Mesenchymal stem cell (in vitro differentiated cells and primary cell): Measurements from ENCODE around the gene LGR6.
"Not testable (repeated sequence)": the region's sequence is repeated elsewhere in the genome, so short reads cannot be mapped to it uniquely, and the experiment has no call there.

Experiments
- DNase-seq: peaks from one replicate; pipeline ENCODE4 v3.0.0-alpha.2; 2013
- H2AFZ ChIP-seq: one replicate; pipeline ENCODE4 v1.6.1; 2013; ENCODE audit warnings: low read depth, mild to moderate bottlenecking, control low read depth, inconsistent platforms, low read length, moderate library complexity
- H2AK5ac ChIP-seq: 2 replicates; pipeline ENCODE4 v1.6.1; 2013; ENCODE audit warnings: low read length, moderate library complexity, mild to moderate bottlenecking, inconsistent platforms; ENCODE audit not compliant: severe bottlenecking
- H2BK120ac ChIP-seq: one replicate; pipeline ENCODE4 v1.6.1; 2013; ENCODE audit warnings: low read depth, mild to moderate bottlenecking, inconsistent platforms, low read length, moderate library complexity
- H2BK12ac ChIP-seq, 2 experiments: one replicate each; pipeline ENCODE4 v1.6.1; 2013; ENCODE audit warnings: inconsistent platforms in 2 of 2, low read length in 2 of 2, mild to moderate bottlenecking in 2 of 2, moderate library complexity in 2 of 2, control low read depth in 1 of 2
- H2BK15ac ChIP-seq: one replicate; pipeline ENCODE4 v1.6.1; 2013; ENCODE audit warnings: mild to moderate bottlenecking, low read depth, inconsistent platforms; ENCODE audit not compliant: poor library complexity, severe bottlenecking
- H2BK5ac ChIP-seq: 2 replicates; pipeline ENCODE4 v1.6.1; 2013; ENCODE audit warnings: low read depth, mild to moderate bottlenecking, low read length, control low read depth, inconsistent platforms; ENCODE audit not compliant: poor library complexity, severe bottlenecking
- H3K14ac ChIP-seq, 2 experiments: one replicate each; pipeline ENCODE4 v1.6.1; 2013; ENCODE audit warnings: inconsistent platforms in 2 of 2, low read length in 2 of 2, control low read depth in 1 of 2, mild to moderate bottlenecking in 1 of 2, moderate library complexity in 1 of 2
- H3K18ac ChIP-seq, 2 experiments: one replicate each; pipeline ENCODE4 v1.6.1; 2013; ENCODE audit warnings: inconsistent platforms in 2 of 2, low read length in 2 of 2, control low read depth in 1 of 2, low read depth in 1 of 2, mild to moderate bottlenecking in 1 of 2
- H3K23ac ChIP-seq, 2 experiments: one replicate each; pipeline ENCODE4 v1.6.1; 2013; ENCODE audit warnings: inconsistent platforms in 2 of 2, low read length in 2 of 2, mild to moderate bottlenecking in 2 of 2, moderate library complexity in 2 of 2, control low read depth in 1 of 2
- H3K27ac ChIP-seq: 2 replicates; pipeline ENCODE4 v1.5.1; 2013; ENCODE audit warnings: mild to moderate bottlenecking, moderate library complexity, low read length, control low read depth, inconsistent platforms; ENCODE audit not compliant: poor library complexity, severe bottlenecking
- H3K27me3 ChIP-seq, 2 experiments: 2 replicates each; pipeline versions ENCODE4 v1.6.1 to v1.7.0; 2013; ENCODE audit warnings: low read length in 2 of 2, mild to moderate bottlenecking in 2 of 2, moderate library complexity in 2 of 2, control low read depth in 1 of 2, inconsistent platforms in 1 of 2; ENCODE audit not compliant: control insufficient read depth in 1 of 2, insufficient read depth in 1 of 2
- H3K36me3 ChIP-seq, 2 experiments: 2 replicates each; pipeline versions ENCODE4 v1.6.1 to v1.7.0; 2013; ENCODE audit warnings: low read length in 2 of 2, control low read depth in 1 of 2, inconsistent platforms in 1 of 2, low read depth in 1 of 2, mild to moderate bottlenecking in 1 of 2; ENCODE audit not compliant: insufficient read depth in 2 of 2, control insufficient read depth in 1 of 2
- H3K4ac ChIP-seq, 2 experiments: one replicate each; pipeline ENCODE4 v1.6.1; 2013; ENCODE audit warnings: inconsistent platforms in 2 of 2, low read length in 2 of 2, mild to moderate bottlenecking in 2 of 2, moderate library complexity in 2 of 2, control low read depth in 1 of 2, low read depth in 1 of 2
- H3K4me1 ChIP-seq: 2 replicates; pipeline ENCODE4 v1.6.1; 2013; ENCODE audit warnings: low read depth, low read length, control low read depth; ENCODE audit not compliant: control insufficient read depth, insufficient read depth
- H3K4me2 ChIP-seq: 2 replicates; pipeline ENCODE4 v1.6.1; 2013; ENCODE audit warnings: low read length, mild to moderate bottlenecking, inconsistent platforms; ENCODE audit not compliant: poor library complexity, severe bottlenecking
- H3K4me3 ChIP-seq, 2 experiments: 2 replicates each; pipeline versions ENCODE4 v1.5.1 to v1.7.0; 2013; ENCODE audit warnings: low read length in 2 of 2, mild to moderate bottlenecking in 2 of 2, control low read depth in 1 of 2, low read depth in 1 of 2; ENCODE audit not compliant: insufficient read depth in 1 of 2
- H3K79me1 ChIP-seq: replicated peaks from 2 replicates; pipeline ENCODE4 v1.6.1; 2013; ENCODE audit warnings: mild to moderate bottlenecking, control low read depth, low read length, inconsistent platforms; ENCODE audit not compliant: poor library complexity, severe bottlenecking
- H3K9ac ChIP-seq: 2 replicates; pipeline ENCODE4 v1.7.0; 2013; ENCODE audit warnings: mild to moderate bottlenecking, low read length, moderate library complexity
- H3K9me3 ChIP-seq: 2 replicates; pipeline ENCODE4 v1.7.0; 2013; ENCODE audit warnings: mild to moderate bottlenecking, low read length; ENCODE audit not compliant: control insufficient read depth
- H4K8ac ChIP-seq: one replicate; pipeline ENCODE4 v1.6.1; 2013; ENCODE audit warnings: inconsistent platforms, mild to moderate bottlenecking, low read length, moderate library complexity
- H4K91ac ChIP-seq: one replicate; pipeline ENCODE4 v1.6.1; 2013; ENCODE audit warnings: mild to moderate bottlenecking, low read length, inconsistent platforms
- WGBS: methylation state at CpG from one replicate; pipeline ENCODE4 v1.1.7; 2013; ENCODE audit warnings: mixed read lengths; 5-methylcytosine and 5-hydroxymethylcytosine counted together

Gene LGR6

DNA sequence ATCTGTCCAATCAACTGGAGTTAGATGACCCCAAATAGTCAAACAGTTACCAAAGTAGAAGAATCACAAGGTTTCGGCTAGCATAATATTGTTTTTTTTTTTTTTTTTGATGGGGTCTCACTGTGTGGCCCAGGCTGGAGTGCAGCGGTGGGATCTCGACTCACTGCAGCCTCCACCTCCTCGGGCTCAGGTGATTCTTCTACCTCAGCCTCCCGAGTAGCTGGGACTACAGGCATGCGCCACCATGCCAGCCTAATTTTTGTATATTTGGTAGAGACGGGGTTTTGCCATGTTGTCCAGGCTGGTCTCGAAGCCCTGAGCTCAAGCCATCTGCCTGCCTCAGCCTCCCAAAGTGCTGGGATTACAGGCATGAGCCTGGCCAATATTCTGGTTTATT is 47.9 kb upstream of the LGR6 start:
- not testable (repeated sequence) for H3K27me3 ChIP-seq, H4K91ac ChIP-seq, H3K36me3 ChIP-seq, H4K8ac ChIP-seq, H3K27ac ChIP-seq, H3K4ac ChIP-seq, H3K79me1 ChIP-seq, H2AFZ ChIP-seq, DNase-seq, H3K18ac ChIP-seq, H3K23ac ChIP-seq, H2BK5ac ChIP-seq, H2BK12ac ChIP-seq, H2AK5ac ChIP-seq, H2BK120ac ChIP-seq, H2BK15ac ChIP-seq, H3K9me3 ChIP-seq, H3K14ac ChIP-seq, H3K4me2 ChIP-seq
- 97% methylated on average over 8 of the region's 8 CpGs for WGBS
- peaks cover 14% of the 10 kb centered on the region for H3K4me1 ChIP-seq
- peak overlapping the region in 1 of 2 experiments; percentile 97 for H3K4me3 ChIP-seq
- H3K9ac ChIP-seq: peak overlapping the region; percentile 88

DNA sequence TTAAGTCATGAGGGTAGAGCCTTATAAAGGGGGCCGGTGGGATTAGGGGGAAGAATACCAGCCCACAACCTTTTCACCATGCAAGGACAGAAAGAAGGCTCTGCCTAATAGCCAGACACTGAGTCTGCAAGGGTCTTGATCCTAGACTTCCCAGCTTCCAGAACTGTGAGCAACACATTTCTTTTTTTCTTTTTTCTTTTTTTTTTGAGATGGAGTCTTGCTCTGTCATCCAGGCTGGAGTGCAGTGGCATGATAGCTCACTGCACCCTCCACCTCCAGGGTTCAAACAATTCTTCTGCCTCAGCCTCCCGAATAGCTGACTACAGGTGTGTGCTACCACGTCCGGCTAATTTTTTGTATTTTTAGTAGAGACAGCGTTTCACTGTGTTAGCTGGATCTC is 47.3 kb upstream of the LGR6 start:
- no peak overlapping the region for H2BK12ac ChIP-seq
- H3K27me3 ChIP-seq: no peaks in the 10 kb centered on the region
- no peak overlapping the region for H3K4ac ChIP-seq
- H2BK120ac ChIP-seq: no peak overlapping the region
- WGBS: 97% methylated on average over 5 of the region's 5 CpGs
- no peaks in the 10 kb centered on the region for H3K9me3 ChIP-seq
- no peak overlapping the region for H4K91ac ChIP-seq
- no peak overlapping the region for H3K4me2 ChIP-seq
- H3K4me1 ChIP-seq: peaks cover 13% of the 10 kb centered on the region
- H2AFZ ChIP-seq: no peak overlapping the region
- H3K18ac ChIP-seq: no peak overlapping the region
- H3K36me3 ChIP-seq: peaks cover 0 to 4% of the 10 kb centered on the region in 2 experiments
- no peak overlapping the region for H2AK5ac ChIP-seq
- H3K27ac ChIP-seq: no peak overlapping the region
- H3K79me1 ChIP-seq: peaks cover 6% of the 10 kb centered on the region
- no peak overlapping the region for H3K4me3 ChIP-seq
- no peak for DNase-seq
- no peak overlapping the region for H3K9ac ChIP-seq
- no peak overlapping the region for H2BK15ac ChIP-seq
- H3K14ac ChIP-seq: no peak overlapping the region
- H2BK5ac ChIP-seq: no peak overlapping the region
- no peak overlapping the region for H3K23ac ChIP-seq
- no peak overlapping the region for H4K8ac ChIP-seq

DNA sequence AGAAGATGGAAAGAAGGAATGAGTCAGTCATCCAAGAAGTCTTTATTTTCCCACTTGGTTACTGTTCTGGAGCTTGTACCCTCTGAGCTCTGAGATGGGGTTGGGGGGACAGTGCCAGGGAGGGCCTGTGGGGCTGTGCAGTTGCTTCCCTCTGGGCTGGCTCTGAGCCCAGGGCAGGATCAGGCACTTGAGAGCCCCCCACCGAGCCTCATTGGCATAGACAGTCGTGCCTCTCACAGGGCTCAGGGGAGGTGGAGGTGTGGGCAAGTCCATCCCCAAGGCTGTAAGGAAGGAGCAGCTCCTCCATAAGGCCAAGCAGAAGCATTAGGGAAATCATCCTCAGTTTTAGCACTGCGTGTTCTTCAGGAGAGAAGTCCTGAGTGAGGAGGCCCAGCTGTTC is 46.6 kb upstream of the LGR6 start:
- Histone ChIP-seq H3K27me3 (no peaks in the 10 kb centered on the region), H3K18ac (no peak overlapping the region), H3K9ac (no peak overlapping the region), H3K9me3 (no peaks in the 10 kb centered on the region), H3K4me3 (no peak overlapping the region), H4K91ac (no peak overlapping the region), H3K14ac (no peak overlapping the region), H2BK5ac (no peak overlapping the region), H4K8ac (no peak overlapping the region), H2AFZ (no peak overlapping the region), H3K36me3 (peaks cover 0 to 4% of the 10 kb centered on the region in 2 experiments), H3K79me1 (peaks cover 6% of the 10 kb centered on the region), H2BK15ac (no peak overlapping the region), H3K27ac (no peak overlapping the region), H2AK5ac (no peak overlapping the region), H3K4me1 (peaks cover 13% of the 10 kb centered on the region), H3K4ac (no peak overlapping the region), H2BK12ac (no peak overlapping the region), H2BK120ac (no peak overlapping the region), H3K23ac (peak overlapping the region in 1 of 2 experiments; percentile 20), H3K4me2 (no peak overlapping the region)
- WGBS: 78% methylated on average over 3 of the region's 3 CpGs
- DNase-seq: no peak

DNA sequence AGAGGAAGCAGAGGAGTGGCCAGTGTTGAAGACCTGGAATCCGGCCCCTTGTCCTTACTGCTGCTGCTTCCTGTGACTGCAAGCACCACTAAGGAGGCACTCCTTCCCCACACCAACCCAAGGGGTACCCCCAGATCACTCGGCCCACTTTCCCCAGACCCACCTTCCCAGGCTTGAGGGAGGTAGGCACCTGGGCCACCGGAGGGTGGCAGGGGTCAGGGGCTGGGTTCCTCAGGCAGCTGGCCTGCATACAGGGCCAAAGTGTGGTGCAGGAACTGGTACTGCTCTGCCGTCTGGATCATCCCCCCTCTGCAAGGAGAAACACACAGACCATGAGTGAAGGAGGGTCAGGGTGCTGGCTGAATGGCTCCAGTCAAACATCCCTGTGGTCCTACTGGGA is 45.2 kb upstream of the LGR6 start:
- Histone ChIP-seq H3K23ac (no peak overlapping the region), H3K4me2 (no peak overlapping the region), H3K4ac (no peak overlapping the region), H3K18ac (no peak overlapping the region), H3K9ac (no peak overlapping the region), H3K9me3 (no peaks in the 10 kb centered on the region), H2BK120ac (no peak overlapping the region), H3K4me1 (peaks cover 2% of the 10 kb centered on the region), H3K79me1 (peaks cover 5% of the 10 kb centered on the region), H3K14ac (no peak overlapping the region), H3K27ac (no peak overlapping the region), H2BK5ac (no peak overlapping the region), H3K4me3 (no peak overlapping the region), H2AFZ (no peak overlapping the region), H3K27me3 (peaks cover 0 to 10% of the 10 kb centered on the region in 2 experiments), H4K8ac (no peak overlapping the region), H2BK12ac (no peak overlapping the region), H3K36me3 (no peaks in the 10 kb centered on the region), H2BK15ac (no peak overlapping the region), H4K91ac (no peak overlapping the region), H2AK5ac (no peak overlapping the region)
- DNase-seq: no peak
- WGBS: 85% methylated on average over 4 of the region's 4 CpGs
